T1000 (cell line): ENCODE measurements around the gene EEF1AKMT2.
A peak's percentile ranks its signal among the peaks of the same experiment; 100 is the strongest.
"Not testable (repeated sequence)": the region's sequence is repeated elsewhere in the genome, so short reads cannot be mapped to it uniquely, and the experiment has no call there.

Source experiments
- DNase-seq: peaks from one replicate; lab custom pipeline; 2025; ENCODE audit warnings: mixed read lengths; lab: John Stamatoyannopoulos, UW

Gene EEF1AKMT2

GRCh38 chr10:124755581-124755980 lies 36.1 kb downstream of the EEF1AKMT2 start:
- DNase-seq: no peak

GRCh38 chr10:124754227-124754626 lies 37.5 kb downstream of the EEF1AKMT2 start:
- DNase-seq: no peak

DNA sequence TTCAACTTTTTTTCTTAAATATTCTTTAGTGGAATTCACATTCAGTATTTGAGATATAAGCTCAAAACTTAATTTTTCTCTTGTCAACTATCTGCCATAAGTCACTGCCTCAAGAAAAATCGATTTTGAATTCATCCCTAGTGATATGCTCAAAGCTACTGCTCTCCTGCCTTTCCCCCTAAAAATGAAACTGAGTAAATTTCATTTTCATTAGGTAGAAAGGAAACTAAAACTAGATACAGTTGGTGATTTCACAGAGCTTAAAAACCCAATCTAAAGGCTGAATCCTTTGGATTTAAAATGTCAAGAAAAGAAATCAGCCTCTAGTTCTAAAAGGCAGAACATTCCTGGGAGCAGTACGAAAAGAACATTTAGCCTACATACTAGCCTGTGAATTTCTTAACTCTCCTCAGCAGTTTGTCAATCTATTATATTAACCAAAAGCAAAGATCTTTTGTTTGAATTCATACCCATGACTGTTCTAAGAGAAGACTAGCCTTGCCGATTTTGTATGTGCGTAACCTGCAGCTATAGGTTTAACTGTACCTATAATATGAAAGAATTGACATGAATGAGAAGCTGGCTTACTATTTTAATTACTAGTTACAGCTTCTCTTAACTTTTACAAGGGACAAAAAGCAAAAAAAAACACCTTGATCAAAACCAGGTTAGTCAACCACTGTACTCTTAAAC lies 42.6 kb downstream of the EEF1AKMT2 start:
- no peak for DNase-seq

GRCh38 chr10:124748166-124748565 lies 43.5 kb downstream of the EEF1AKMT2 start:
- DNase-seq: no peak

- no peak for DNase-seq
These were observed 43.9 kb downstream of the EEF1AKMT2 start for GRCh38 chr10:124747745-124748144.

DNA sequence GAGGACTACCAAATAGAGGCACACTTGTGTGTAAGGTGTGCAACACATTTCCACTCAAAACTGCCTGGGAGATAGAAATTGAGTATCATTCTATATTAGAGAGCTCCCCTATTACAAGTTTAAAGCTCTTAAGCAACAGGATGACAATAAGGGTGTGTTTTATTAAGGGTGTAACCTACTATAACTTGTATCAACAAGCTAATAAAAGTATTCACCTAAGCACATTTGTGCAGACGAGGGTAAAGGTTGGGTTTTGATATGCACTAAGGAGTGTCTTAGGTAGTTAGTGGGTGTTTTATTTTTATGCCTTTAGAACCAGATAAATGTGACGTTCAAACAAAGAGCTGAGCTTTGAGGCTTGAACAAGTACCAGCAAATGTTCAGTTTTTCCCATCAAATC lies 44.7 kb downstream of the EEF1AKMT2 start:
- no peak for DNase-seq

DNA sequence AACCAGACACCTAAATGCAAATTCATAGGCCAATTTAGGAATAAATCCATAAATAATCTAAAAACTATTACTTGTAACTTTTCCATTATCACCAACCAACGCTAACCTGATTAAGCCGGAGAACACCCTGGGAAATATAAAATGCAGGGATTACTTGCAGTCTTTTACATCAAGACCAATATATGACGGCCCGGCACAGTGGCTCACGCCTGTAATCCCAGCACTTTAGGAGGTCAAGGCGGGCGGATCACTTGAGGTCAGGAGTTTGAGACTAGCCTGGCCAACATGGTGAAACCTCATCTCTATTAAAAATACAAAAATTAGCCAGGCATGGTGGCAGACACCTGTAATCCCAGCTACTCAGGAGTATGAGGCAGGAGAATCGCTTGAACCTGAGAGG lies 45.2 kb downstream of the EEF1AKMT2 start:
- DNase-seq: not testable (repeated sequence)

- no peak for DNase-seq
These were observed 46.0 kb downstream of the EEF1AKMT2 start for GRCh38 chr10:124745673-124746072.

DNA sequence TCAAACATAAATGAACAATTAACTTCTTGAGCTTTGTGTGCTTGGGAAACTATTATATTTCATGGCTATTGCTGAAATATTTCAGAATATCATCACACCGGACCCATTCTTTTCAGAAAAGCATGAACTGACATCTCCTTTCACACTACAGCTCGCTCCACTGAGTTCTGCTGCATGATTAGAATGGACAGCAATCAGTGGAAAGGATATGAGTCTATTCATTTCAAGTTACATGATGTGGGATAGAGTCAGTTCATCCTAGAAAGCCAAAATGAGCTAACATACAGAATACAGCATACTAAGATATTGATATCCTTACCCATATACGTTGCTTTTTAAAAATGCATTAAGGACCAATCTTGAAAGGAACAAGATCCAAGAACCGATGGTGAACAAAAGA lies 46.4 kb downstream of the EEF1AKMT2 start:
- no peak for DNase-seq

GRCh38 chr10:124744102-124745050 lies 47.3 kb downstream of the EEF1AKMT2 start, which contains the start of gene FAM53B:
Gene FAM53B (minus strand): TSS chr10:124744378. CDS start chr10:124706713, 37,665 bp downstream.
- peak; percentile 74 for DNase-seq

- DNase-seq: peak; percentile 45
These were observed 48.2 kb downstream of the EEF1AKMT2 start for GRCh38 chr10:124743191-124744101.

DNA sequence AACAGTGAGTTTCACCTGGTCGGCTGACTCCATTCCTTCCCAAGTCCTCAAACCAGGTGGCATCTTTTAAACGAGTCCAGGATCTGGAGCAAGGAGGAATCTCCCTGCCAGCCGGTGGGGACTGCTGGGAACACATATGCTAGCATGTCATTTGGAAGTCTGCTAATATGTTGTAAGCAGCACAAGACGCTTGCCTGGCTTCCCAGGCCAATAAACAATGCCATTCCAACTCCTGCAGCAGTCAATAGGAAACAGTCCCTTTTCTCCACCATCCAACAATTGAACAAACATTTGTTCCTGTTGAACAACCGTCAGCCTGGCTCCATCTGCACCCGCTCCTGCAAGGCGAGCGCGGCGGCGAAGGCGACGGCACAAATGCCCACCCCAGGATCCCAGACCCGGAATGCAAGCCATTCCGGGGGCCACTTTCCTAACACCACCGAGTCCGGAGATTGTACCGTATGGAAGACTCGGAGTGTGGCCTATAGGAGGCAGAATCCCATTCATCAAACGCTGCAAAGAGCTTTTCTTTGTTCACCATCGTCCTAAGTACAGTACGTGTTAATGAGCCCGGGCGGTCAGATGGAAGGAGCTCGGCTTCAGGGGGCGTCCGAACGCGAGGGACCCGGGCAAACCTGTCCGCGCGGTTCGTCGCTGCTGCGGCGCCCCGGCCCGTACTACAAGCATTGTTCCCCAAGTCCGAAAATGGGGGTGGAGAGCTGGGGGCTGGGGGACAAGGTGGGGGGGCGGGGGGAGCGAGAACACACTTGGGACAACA lies 49.1 kb downstream of the EEF1AKMT2 start:
- DNase-seq: no peak

GRCh38 chr10:124741922-124742412 lies 49.7 kb downstream of the EEF1AKMT2 start:
- DNase-seq: no peak

DNA sequence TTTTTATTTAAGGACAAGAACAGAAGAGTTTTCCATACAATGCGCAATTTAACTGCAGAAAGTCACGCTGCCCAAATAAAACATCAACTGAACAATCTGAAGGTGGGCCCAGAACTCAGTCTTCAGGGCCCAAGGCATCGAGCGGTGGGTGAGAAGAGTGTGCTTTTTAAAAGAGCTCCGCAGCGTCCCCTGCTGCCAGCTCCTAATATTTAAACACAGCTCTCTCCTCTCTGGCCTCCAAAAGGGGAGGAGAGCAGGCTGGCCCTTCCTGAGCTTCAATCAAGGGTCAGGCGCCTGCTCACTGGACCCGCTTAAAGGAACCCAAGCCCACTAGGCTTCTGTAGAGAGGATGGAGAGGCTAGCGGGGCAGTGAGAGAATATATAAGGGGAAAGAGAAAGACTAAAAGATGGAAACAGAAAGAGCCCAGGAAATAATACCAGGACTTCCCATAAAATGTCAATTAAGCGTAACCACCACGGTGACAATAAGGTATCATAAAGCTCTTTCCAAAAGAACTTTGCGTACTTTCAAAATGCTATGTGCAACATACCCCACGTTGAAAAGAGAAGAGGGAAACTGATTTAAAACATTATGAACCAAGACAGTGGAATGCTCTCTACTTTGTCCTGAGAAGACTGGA lies 50.3 kb downstream of the EEF1AKMT2 start:
- DNase-seq: peak; percentile 32

DNA sequence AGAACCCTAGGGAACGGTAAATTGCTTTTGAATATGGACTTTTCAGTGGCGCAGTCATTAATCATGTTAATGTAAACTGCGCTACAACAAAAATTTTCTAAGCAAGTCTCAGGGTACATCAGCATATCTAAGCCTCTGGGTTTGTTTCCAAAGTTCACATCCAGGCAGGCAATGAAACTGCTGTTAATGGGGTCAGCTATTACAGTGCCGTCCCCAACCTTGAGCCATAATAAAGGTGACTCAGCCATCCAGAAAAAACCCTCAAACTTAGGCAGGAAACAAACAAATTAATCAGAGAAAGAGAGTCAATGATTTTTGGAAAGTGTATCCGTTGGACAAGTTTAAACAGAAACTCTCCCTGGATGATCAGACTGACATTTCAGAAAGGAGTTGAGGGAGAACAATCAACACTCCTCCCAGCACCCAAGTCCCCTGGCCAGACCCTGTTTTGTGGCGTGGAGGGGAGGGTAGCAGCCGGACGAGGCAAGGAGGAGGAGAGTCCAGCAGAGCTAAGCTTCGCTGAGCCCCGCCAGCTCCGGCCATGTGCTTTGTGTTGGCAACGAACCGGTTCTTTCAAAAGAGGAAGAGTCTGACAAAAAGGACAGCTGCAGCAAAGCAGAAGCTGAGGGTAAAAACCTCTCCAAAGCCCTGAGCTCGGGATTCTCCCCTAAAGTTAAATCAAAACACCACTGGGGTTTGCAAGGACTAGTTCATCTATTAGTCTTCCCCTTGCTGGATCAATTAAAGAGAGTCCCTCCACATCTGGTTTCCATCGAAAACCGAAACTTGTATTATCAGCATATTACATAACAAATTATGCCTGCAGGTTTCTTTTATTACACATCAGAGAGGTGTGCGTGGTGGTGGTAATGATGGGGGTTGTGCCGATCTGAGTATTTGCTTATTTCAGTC lies 51.1 kb downstream of the EEF1AKMT2 start:
- peak; percentile 10 for DNase-seq

- no peak for DNase-seq
These were observed 51.7 kb downstream of the EEF1AKMT2 start for GRCh38 chr10:124739986-124740368.

GRCh38 chr10:124739119-124739921 lies 52.4 kb downstream of the EEF1AKMT2 start:
- no peak for DNase-seq

DNA sequence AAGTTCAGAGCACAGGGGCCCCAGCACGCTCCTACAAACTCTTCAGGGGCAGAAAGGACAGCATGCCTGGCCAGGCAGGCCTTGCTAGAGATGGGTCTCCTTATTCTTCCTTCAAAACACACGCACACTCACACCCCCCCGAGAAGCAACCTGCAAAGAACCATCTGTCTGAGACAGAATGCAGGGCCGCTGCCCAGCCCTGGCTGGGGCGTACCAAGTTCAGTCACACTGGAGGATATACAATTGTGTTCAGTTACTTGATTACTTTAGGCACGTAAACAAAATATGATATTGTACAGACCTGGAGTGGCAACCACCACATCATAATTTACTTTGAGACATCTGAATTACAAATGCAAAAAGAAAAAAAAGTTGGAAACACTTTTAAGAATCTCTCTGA lies 53.2 kb downstream of the EEF1AKMT2 start:
- no peak for DNase-seq

DNA sequence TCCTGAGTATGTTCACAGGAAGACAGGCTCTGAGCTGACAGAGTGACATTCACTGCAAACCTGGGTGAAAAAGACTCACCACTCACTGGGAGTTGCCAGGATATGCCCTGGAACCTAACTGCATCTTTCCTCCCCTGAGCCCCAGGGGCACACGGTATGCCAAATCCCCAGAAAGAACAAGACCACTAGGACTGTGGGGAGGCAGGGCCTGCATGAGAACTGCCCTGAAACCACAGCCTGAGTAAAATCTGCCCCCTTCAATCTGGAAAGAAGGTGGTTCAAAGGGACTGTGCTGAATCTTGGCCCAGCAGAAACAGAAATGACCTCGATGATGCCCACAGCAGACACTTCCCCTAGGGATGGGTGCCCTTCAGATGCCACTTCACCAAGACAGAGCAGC lies 54.0 kb downstream of the EEF1AKMT2 start:
- no peak for DNase-seq
